Activated naive CD4-positive, alpha-beta T cell treated with anti-CD3 and anti-CD28 coated beads, Interleukin-2, amount 50 U/mL, for 24 hours (primary cell): ENCODE results near the gene RCE1.
"Not testable (repeated sequence)": the region's sequence is repeated elsewhere in the genome, so short reads cannot be mapped to it uniquely, and the experiment has no call there.

Experiments
- H3K27ac Mint-ChIP-seq: one replicate; pipeline ENCODE4 v1.8.0; 2021; ENCODE audit warnings: mild to moderate bottlenecking, mixed read lengths
- H3K27me3 Mint-ChIP-seq: one replicate; pipeline ENCODE4 v1.8.0; 2021; ENCODE audit warnings: mixed read lengths
- H3K36me3 Mint-ChIP-seq: one replicate; pipeline ENCODE4 v1.8.0; 2021; ENCODE audit warnings: mixed read lengths
- H3K4me1 Mint-ChIP-seq: one replicate; pipeline ENCODE4 v1.8.0; 2021; ENCODE audit warnings: mixed read lengths
- H3K4me3 Mint-ChIP-seq: one replicate; pipeline ENCODE4 v1.8.0; 2021; ENCODE audit warnings: mild to moderate bottlenecking, mixed read lengths
- H3K9me3 Mint-ChIP-seq: one replicate; pipeline ENCODE4 v1.8.0; 2021; ENCODE audit warnings: mixed read lengths

The RCE1 gene

GRCh38 chr11:66842896-66843775 lies at the start of gene RCE1:
Gene RCE1, plus strand, starts transcription at chr11:66843441. Its CDS starts 15 bp downstream, at chr11:66843456.
- peak within 1 kb of the TSS; percentile 97 for H3K27ac Mint-ChIP-seq
- H3K27me3 Mint-ChIP-seq: no peaks in the 10 kb centered on the region
- no peaks in the 10 kb centered on the region for H3K9me3 Mint-ChIP-seq
- H3K4me1 Mint-ChIP-seq: peaks cover 52% of the 10 kb centered on the region
- H3K36me3 Mint-ChIP-seq: peaks cover 2% of the 10 kb centered on the region
- peak within 1 kb of the TSS; percentile 98 for H3K4me3 Mint-ChIP-seq

- not testable (repeated sequence) for H3K27ac Mint-ChIP-seq, H3K4me3 Mint-ChIP-seq
Measured at GRCh38 chr11:66799815-66800214, 43.4 kb upstream of the RCE1 start.

GRCh38 chr11:66800720-66801428 lies 42.4 kb upstream of the RCE1 start:
- H3K27ac Mint-ChIP-seq: no peak overlapping the region
- H3K4me1 Mint-ChIP-seq: no peaks in the 10 kb centered on the region
- H3K4me3 Mint-ChIP-seq: no peak overlapping the region
- no peaks in the 10 kb centered on the region for H3K9me3 Mint-ChIP-seq
- no peaks in the 10 kb centered on the region for H3K27me3 Mint-ChIP-seq
- no peaks in the 10 kb centered on the region for H3K36me3 Mint-ChIP-seq

More at GRCh38 chr11:66799815-66800214, 43.4 kb upstream of the RCE1 start:
- not testable (repeated sequence) for H3K4me1 Mint-ChIP-seq, H3K27me3 Mint-ChIP-seq, H3K9me3 Mint-ChIP-seq, H3K36me3 Mint-ChIP-seq

GRCh38 chr11:66809592-66809991 lies 33.6 kb upstream of the RCE1 start:
- Mint-ChIP-seq H3K27me3 (no peaks in the 10 kb centered on the region), H3K4me1 (no peaks in the 10 kb centered on the region), H3K4me3 (no peak overlapping the region), H3K9me3 (no peaks in the 10 kb centered on the region), H3K36me3 (peaks cover 5% of the 10 kb centered on the region), H3K27ac (no peak overlapping the region)

GRCh38 chr11:66810576-66811185 lies 32.6 kb upstream of the RCE1 start:
- H3K4me1 Mint-ChIP-seq: no peaks in the 10 kb centered on the region
- peaks cover 5% of the 10 kb centered on the region for H3K36me3 Mint-ChIP-seq
- H3K9me3 Mint-ChIP-seq: no peaks in the 10 kb centered on the region
- H3K27me3 Mint-ChIP-seq: no peaks in the 10 kb centered on the region
- no peak overlapping the region for H3K4me3 Mint-ChIP-seq
- H3K27ac Mint-ChIP-seq: no peak overlapping the region

GRCh38 chr11:66814678-66815077 lies 28.6 kb upstream of the RCE1 start:
- no peaks in the 10 kb centered on the region for H3K9me3 Mint-ChIP-seq
- H3K27ac Mint-ChIP-seq: no peak overlapping the region
- no peak overlapping the region for H3K4me3 Mint-ChIP-seq
- H3K4me1 Mint-ChIP-seq: no peaks in the 10 kb centered on the region
- no peaks in the 10 kb centered on the region for H3K27me3 Mint-ChIP-seq
- H3K36me3 Mint-ChIP-seq: no peaks in the 10 kb centered on the region

- Mint-ChIP-seq H3K27me3 (no peaks in the 10 kb centered on the region), H3K36me3 (no peaks in the 10 kb centered on the region), H3K4me1 (no peaks in the 10 kb centered on the region), H3K4me3 (no peak overlapping the region), H3K27ac (no peak overlapping the region), H3K9me3 (no peaks in the 10 kb centered on the region)
Measured at GRCh38 chr11:66815646-66816045, 27.6 kb upstream of the RCE1 start.

GRCh38 chr11:66818231-66818955 lies 24.8 kb upstream of the RCE1 start:
- Mint-ChIP-seq H3K27ac (no peak overlapping the region), H3K36me3 (no peaks in the 10 kb centered on the region), H3K4me3 (no peak overlapping the region), H3K9me3 (no peaks in the 10 kb centered on the region), H3K4me1 (no peaks in the 10 kb centered on the region), H3K27me3 (no peaks in the 10 kb centered on the region)

- H3K27ac Mint-ChIP-seq: no peak overlapping the region
- H3K36me3 Mint-ChIP-seq: no peaks in the 10 kb centered on the region
- no peaks in the 10 kb centered on the region for H3K9me3 Mint-ChIP-seq
- H3K27me3 Mint-ChIP-seq: no peaks in the 10 kb centered on the region
- no peaks in the 10 kb centered on the region for H3K4me1 Mint-ChIP-seq
- no peak overlapping the region for H3K4me3 Mint-ChIP-seq
Measured at GRCh38 chr11:66820381-66820780, 22.9 kb upstream of the RCE1 start.

- Mint-ChIP-seq H3K27ac (no peak overlapping the region), H3K4me1 (no peaks in the 10 kb centered on the region), H3K9me3 (no peaks in the 10 kb centered on the region), H3K27me3 (no peaks in the 10 kb centered on the region), H3K36me3 (no peaks in the 10 kb centered on the region), H3K4me3 (no peak overlapping the region)
Measured at GRCh38 chr11:66820901-66821300, 22.3 kb upstream of the RCE1 start.

- Mint-ChIP-seq H3K4me1 (no peaks in the 10 kb centered on the region), H3K36me3 (no peaks in the 10 kb centered on the region), H3K9me3 (no peaks in the 10 kb centered on the region), H3K4me3 (no peak overlapping the region), H3K27ac (no peak overlapping the region), H3K27me3 (no peaks in the 10 kb centered on the region)
Measured at GRCh38 chr11:66823700-66824099, 19.5 kb upstream of the RCE1 start.

GRCh38 chr11:66824573-66824972 lies 18.7 kb upstream of the RCE1 start:
- H3K36me3 Mint-ChIP-seq, H3K27ac Mint-ChIP-seq: not testable (repeated sequence)

GRCh38 chr11:66834539-66834845 lies 8.7 kb upstream of the RCE1 start:
- Mint-ChIP-seq H3K4me3 (no peak overlapping the region), H3K9me3 (no peaks in the 10 kb centered on the region), H3K4me1 (peaks cover 34% of the 10 kb centered on the region), H3K36me3 (no peaks in the 10 kb centered on the region), H3K27me3 (no peaks in the 10 kb centered on the region), H3K27ac (peak overlapping the region; percentile 86)

More at GRCh38 chr11:66824573-66824972, 18.7 kb upstream of the RCE1 start:
- not testable (repeated sequence) for H3K9me3 Mint-ChIP-seq, H3K27me3 Mint-ChIP-seq, H3K4me3 Mint-ChIP-seq, H3K4me1 Mint-ChIP-seq

- no peaks in the 10 kb centered on the region for H3K27me3 Mint-ChIP-seq
- no peaks in the 10 kb centered on the region for H3K36me3 Mint-ChIP-seq
- H3K4me1 Mint-ChIP-seq: peaks cover 38% of the 10 kb centered on the region
- peak overlapping the region; percentile 20 for H3K27ac Mint-ChIP-seq
- no peak overlapping the region for H3K4me3 Mint-ChIP-seq
- no peaks in the 10 kb centered on the region for H3K9me3 Mint-ChIP-seq
Measured at GRCh38 chr11:66834943-66835342, 8.3 kb upstream of the RCE1 start.

GRCh38 chr11:66835768-66836405 lies 7.4 kb upstream of the RCE1 start:
- Mint-ChIP-seq H3K4me1 (peaks cover 42% of the 10 kb centered on the region), H3K4me3 (no peak overlapping the region), H3K9me3 (no peaks in the 10 kb centered on the region), H3K36me3 (no peaks in the 10 kb centered on the region), H3K27ac (peak overlapping the region; percentile 83), H3K27me3 (no peaks in the 10 kb centered on the region)
